Measurements from ENCODE around the gene UPF1.
"Not testable (repeated sequence)": the region's sequence is repeated elsewhere in the genome, so short reads cannot be mapped to it uniquely, and the experiment has no call there.

The UPF1 gene

GRCh38 chr19:18900700-18901481, 69.1 kb downstream of the UPF1 start:
- no peak for DNase-seq

GRCh38 chr19:18901491-18901890, 69.7 kb downstream of the UPF1 start:
- DNase-seq = no peak

GRCh38 chr19:18902519-18902918, 70.8 kb downstream of the UPF1 start:
- not testable (repeated sequence) for DNase-seq

GRCh38 chr19:18903156-18904037, 71.6 kb downstream of the UPF1 start:
- peak in 1 of 5 donors; percentile 10 for DNase-seq

- peak in 1 of 5 donors; percentile 8 for DNase-seq
Measured at GRCh38 chr19:18904334-18905057, 72.7 kb downstream of the UPF1 start.

GRCh38 chr19:18905058-18905456, 73.3 kb downstream of the UPF1 start:
- peak in 1 of 5 donors; percentile 11 for DNase-seq

- DNase-seq = no peak
Measured at GRCh38 chr19:18905513-18906236, 73.9 kb downstream of the UPF1 start.

- DNase-seq = peak in 1 of 5 donors; percentile 8
Measured at GRCh38 chr19:18906605-18907519, 75.1 kb downstream of the UPF1 start.

GRCh38 chr19:18908917-18909619, 77.3 kb downstream of the UPF1 start:
- DNase-seq = no peak

GRCh38 chr19:18910010-18910409, 78.3 kb downstream of the UPF1 start:
- DNase-seq = no peak

GRCh38 chr19:18910801-18911436, 79.2 kb downstream of the UPF1 start:
- DNase-seq = peak in 1 of 5 donors; percentile 10

GRCh38 chr19:18912933-18913332, 81.2 kb downstream of the UPF1 start:
- DNase-seq = no peak

GRCh38 chr19:18913466-18913865, 81.7 kb downstream of the UPF1 start:
- DNase-seq = no peak

GRCh38 chr19:18915639-18916038, 83.9 kb downstream of the UPF1 start:
- peak in 2 of 5 donors; percentile 16 to 26 for DNase-seq

GRCh38 chr19:18917593-18917992, 85.8 kb downstream of the UPF1 start:
- not testable (repeated sequence) for DNase-seq
